ENCODE results near the gene TPK1. TPM values are rescaled to one million over a fixed set of nuclear protein-coding genes. Genes with fewer than 3 reads are reported as not detected.

Gene TPK1
- total RNA-seq, 1 donor from 2014 or later = 20.0 TPM

DNA sequence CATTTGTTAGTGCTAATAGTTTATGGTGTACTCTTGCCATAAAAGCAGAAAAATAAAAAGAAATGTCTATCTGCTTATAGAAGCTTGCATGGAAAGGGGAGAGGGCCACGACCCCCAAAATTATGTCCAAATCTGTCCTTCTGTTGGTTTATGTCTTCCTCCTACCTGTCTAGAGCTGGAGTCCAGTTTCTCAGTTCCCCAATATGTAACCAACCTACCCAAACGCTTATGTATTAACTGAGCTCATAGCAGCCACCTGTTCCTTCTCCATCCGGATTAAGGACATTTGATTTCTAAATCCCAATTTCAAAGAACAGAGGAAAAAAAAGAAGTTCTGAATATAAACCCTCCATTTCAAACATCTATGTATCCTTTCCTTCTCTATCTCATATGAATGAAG, 30.3 kb upstream of the TPK1 start:
- intact Hi-C loops (cut with micrococcal nuclease) = no loop called here
- ChIA-PET POLR2A (no interaction called here), CTCF (no interaction called here)
- Mint-ChIP-seq H3K4me1 (no peaks in the 10 kb centered on the region), H3K9me3 (no peaks in the 10 kb centered on the region), H3K27ac (no peak overlapping the region), H3K36me3 (ENCODE audit: low read depth) (no peaks in the 10 kb centered on the region), H3K4me3 (no peak overlapping the region), H3K27me3 (peaks cover 10% of the 10 kb centered on the region)
- TF ChIP-seq, protein P1, sequence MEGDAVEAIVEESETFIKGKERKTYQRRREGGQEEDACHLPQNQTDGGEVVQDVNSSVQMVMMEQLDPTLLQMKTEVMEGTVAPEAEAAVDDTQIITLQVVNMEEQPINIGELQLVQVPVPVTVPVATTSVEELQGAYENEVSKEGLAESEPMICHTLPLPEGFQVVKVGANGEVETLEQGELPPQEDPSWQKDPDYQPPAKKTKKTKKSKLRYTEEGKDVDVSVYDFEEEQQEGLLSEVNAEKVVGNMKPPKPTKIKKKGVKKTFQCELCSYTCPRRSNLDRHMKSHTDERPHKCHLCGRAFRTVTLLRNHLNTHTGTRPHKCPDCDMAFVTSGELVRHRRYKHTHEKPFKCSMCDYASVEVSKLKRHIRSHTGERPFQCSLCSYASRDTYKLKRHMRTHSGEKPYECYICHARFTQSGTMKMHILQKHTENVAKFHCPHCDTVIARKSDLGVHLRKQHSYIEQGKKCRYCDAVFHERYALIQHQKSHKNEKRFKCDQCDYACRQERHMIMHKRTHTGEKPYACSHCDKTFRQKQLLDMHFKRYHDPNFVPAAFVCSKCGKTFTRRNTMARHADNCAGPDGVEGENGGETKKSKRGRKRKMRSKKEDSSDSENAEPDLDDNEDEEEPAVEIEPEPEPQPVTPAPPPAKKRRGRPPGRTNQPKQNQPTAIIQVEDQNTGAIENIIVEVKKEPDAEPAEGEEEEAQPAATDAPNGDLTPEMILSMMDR (IDR thresholded peaks at IDR 0.05) = no peak
- DNase-seq = no peak
- no peak for ATAC-seq (ENCODE audit: low read depth)

DNA sequence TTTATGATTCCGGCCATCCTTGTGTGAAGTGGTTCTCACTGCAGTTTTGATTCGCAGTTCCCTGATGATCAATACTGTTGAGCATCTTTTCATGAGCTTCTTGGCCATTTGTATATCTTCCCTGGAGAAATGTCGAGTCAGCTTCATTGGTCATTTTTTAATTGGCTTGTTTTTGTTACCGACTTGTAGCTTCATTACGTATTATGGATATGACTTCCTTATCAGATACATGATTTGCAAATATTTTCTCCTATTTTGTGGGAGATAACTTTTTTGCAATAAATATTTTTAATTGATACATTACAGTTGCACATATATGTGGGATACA, 27.4 kb upstream of the TPK1 start:
- CTCF ChIA-PET = no interaction called here
- TF ChIP-seq, protein P1 (IDR thresholded peaks at IDR 0.05) = no peak
- intact Hi-C loops (cut with micrococcal nuclease) = no loop called here

DNA sequence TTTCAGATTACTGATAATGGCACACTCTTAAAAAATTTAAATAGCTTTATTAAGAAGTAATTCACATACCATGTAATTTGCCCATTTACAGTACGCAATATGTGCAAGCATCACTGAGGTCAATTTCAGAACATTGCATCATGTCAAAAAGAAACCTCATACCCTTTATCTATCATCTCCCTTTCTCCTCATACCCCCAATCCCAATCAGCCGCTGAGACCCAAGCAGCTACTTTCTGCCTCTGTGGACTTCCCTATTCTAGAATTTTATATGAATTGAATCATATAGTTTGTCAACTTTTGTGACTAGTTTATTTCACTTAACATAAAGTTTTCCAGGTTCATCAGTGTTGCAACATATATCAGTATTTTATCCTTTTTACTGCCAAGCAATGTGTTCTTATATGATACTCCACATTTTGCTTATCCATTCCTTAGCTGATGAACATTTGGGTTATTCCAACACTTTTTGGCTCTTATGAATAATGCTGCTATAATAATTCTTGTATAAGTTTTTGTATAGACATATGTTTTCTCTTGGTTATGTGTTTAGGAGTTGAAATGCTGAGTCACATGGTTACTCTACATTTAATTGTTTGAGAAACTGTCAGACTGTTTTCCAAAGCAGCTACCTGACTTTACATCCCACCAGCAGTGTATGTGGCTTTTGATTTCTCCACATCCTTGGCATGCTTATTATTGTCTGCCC, 26.9 kb upstream of the TPK1 start:
- no peaks in the 10 kb centered on the region for H3K9me3 Mint-ChIP-seq
- no peaks in the 10 kb centered on the region for H3K36me3 Mint-ChIP-seq (ENCODE audit: low read depth)
- H3K27ac Mint-ChIP-seq = no peak overlapping the region
- ChIA-PET CTCF (no interaction called here), POLR2A (interaction anchor here (0.8 kb wide), 1 partner anchor 13 kb away, joined by 4 read pairs; no protein-coding TSS in a partner anchor)
- ATAC-seq (ENCODE audit: low read depth) (no peak), DNase-seq (no peak)
- no peak overlapping the region for H3K4me3 Mint-ChIP-seq
- no peaks in the 10 kb centered on the region for H3K4me1 Mint-ChIP-seq
- TF ChIP-seq, protein P1 (IDR thresholded peaks at IDR 0.05) = no peak
- intact Hi-C loops (cut with micrococcal nuclease) = no loop called here
- H3K27me3 Mint-ChIP-seq = peaks cover 9% of the 10 kb centered on the region

More for the DNA sequence above, 27.4 kb upstream of the TPK1 start:
- H3K4me1 Mint-ChIP-seq = no peaks in the 10 kb centered on the region
- no peak overlapping the region for H3K27ac Mint-ChIP-seq
- DNase-seq (no peak), ATAC-seq (ENCODE audit: low read depth) (no peak)
- POLR2A ChIA-PET = no interaction called here
- H3K4me3 Mint-ChIP-seq = no peak overlapping the region
- peaks cover 9% of the 10 kb centered on the region for H3K27me3 Mint-ChIP-seq
- no peaks in the 10 kb centered on the region for H3K36me3 Mint-ChIP-seq (ENCODE audit: low read depth)
- H3K9me3 Mint-ChIP-seq = no peaks in the 10 kb centered on the region

DNA sequence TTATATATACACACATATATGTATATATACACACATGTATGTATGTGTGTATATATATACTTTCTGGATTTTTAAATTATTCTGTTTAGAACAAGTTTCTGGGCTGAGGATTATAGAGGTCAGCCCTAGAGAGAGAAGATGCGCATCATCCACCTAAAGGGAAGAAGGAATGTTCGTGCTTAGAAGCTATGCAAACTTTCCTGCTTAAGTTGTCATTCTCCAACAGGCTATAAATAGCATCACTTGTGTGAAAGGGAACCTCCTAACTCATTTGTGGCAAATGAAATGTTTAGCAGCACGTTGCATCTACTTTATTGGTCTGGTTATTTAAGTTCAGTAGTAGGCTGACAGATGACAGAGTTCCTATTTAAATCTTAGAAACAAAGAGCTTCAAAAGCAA, 23.9 kb upstream of the TPK1 start:
- no peak for DNase-seq
- TF ChIP-seq, protein P1 (IDR thresholded peaks at IDR 0.05) = no peak
- ATAC-seq (ENCODE audit: low read depth) = no peak
- CTCF ChIA-PET = no interaction called here
- H3K4me3 Mint-ChIP-seq = no peak overlapping the region
- intact Hi-C loops (cut with micrococcal nuclease) = no loop called here
- H3K9me3 Mint-ChIP-seq = no peaks in the 10 kb centered on the region
- POLR2A ChIA-PET = no interaction called here
- no peaks in the 10 kb centered on the region for H3K4me1 Mint-ChIP-seq
- no peaks in the 10 kb centered on the region for H3K27me3 Mint-ChIP-seq
- H3K36me3 Mint-ChIP-seq (ENCODE audit: low read depth) = no peaks in the 10 kb centered on the region
- no peak overlapping the region for H3K27ac Mint-ChIP-seq

DNA sequence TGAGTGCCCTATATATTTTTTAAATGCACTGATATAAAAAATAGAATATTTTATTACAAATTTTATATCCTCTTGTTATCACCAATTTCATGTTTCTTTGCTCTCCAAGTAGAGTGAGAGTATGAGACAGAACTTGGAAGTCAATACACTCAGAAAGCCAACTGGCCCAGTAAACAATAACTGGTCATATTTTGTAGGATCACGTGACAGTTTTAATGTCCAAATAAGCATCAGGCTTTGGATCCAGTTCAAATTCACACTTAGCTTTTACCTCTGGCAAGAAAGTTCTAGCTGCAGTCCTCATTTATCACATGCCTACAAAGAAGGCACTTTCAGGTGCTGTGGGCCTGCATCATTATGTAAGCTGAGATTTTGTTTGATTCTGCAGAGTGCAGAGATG, 21.6 kb upstream of the TPK1 start:
- Mint-ChIP-seq H3K4me3 (no peak overlapping the region), H3K27me3 (peaks cover 7% of the 10 kb centered on the region), H3K9me3 (no peaks in the 10 kb centered on the region), H3K36me3 (ENCODE audit: low read depth) (no peaks in the 10 kb centered on the region), H3K4me1 (no peaks in the 10 kb centered on the region), H3K27ac (no peak overlapping the region)
- no peak for ATAC-seq (ENCODE audit: low read depth)
- ChIA-PET CTCF (interaction anchor here (0.7 kb wide), 1 partner anchor 115 kb away, joined by 3 read pairs; no protein-coding TSS in a partner anchor), POLR2A (no interaction called here)
- TF ChIP-seq, protein P1 (IDR thresholded peaks at IDR 0.05) = no peak
- intact Hi-C loops (cut with micrococcal nuclease) = no loop called here
- no peak for DNase-seq
